GM10847 (cell line): ENCODE results near the gene SCAF4.

Experiments
- POLR2A ChIP-seq: IDR thresholded peaks from 2 replicates; pipeline ENCODE4 v1.6.1; 2011; ENCODE audit not compliant: insufficient read length; ENCODE audit errors: extremely low read depth

SCAF4 gene

DNA sequence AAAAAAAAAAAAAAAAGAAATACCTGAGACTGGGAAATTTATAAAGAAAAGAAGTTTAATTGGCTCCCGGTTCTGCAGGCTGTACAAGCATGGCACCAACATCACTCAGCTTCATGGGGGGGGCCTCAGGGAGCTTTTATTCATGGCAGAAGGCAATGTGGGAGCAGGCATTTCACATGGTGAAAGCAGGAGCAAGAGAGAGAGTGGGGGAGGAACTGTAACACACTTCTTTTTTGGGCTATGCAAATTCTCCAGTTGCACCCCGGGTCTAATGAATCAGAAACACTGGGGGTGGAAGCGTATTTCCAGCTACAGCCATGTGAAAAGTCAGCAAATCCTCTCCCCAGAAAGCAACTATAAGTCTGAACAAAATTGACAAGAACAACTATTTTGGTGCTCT is 84.3 kb downstream of the SCAF4 start:
- no peak for TF ChIP-seq POLR2A

GRCh38 chr21:31644643-31645042 is 87.3 kb downstream of the SCAF4 start:
- TF ChIP-seq POLR2A = no peak

DNA sequence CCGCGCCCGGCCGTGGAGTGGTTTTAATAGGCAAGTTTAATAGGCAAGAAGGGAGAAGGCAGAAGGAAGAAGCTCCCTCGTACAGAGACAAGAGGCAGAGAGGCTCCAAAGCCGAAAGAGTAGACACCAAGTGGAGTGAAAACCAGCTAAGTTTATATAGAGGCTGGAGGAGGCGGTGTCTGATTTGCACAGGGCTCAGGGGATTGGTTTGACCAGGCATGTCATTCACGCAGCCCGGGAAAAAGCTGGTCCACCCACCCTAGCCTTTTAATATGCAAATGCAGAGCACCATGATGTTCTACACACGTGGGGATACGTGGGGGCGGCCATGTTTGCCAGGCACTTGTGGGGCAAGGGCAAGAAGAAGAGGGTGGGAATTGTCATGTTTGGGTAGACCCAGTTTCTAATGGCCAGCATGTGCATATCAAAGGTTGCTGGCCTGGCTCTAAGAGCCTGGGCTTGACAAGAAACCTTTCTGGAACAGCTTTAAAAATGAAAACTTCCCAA is 90.4 kb downstream of the SCAF4 start:
- no peak for TF ChIP-seq POLR2A

GRCh38 chr21:31636874-31637273 is 95.0 kb downstream of the SCAF4 start:
- no peak for TF ChIP-seq POLR2A

DNA sequence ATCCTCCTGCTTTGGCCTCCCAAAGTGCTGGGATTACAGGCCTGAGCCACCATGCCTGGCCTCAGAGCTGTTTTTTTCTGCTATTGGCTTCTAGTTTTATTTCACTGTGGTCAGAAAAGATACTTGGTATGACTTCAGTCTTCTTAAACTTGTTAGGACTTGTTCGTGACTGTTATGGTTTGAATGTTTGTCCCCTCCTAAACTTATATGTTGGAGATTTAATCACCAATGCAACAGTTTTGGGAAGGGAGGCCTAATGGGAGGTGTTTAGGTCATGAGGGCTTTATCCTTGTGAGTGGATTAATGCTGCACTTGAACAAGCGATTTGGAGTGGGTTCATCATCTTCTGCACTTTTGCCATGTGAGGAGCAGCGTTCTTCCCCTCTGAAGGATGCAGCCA is 96.9 kb downstream of the SCAF4 start:
- TF ChIP-seq POLR2A = no peak

GRCh38 chr21:31629972-31630711 is 101.8 kb downstream of the SCAF4 start:
- TF ChIP-seq POLR2A = no peak

GRCh38 chr21:31624961-31625491 is 106.9 kb downstream of the SCAF4 start:
- TF ChIP-seq POLR2A = no peak

- no peak for TF ChIP-seq POLR2A
These were observed 107.7 kb downstream of the SCAF4 start for GRCh38 chr21:31624181-31624580.

DNA sequence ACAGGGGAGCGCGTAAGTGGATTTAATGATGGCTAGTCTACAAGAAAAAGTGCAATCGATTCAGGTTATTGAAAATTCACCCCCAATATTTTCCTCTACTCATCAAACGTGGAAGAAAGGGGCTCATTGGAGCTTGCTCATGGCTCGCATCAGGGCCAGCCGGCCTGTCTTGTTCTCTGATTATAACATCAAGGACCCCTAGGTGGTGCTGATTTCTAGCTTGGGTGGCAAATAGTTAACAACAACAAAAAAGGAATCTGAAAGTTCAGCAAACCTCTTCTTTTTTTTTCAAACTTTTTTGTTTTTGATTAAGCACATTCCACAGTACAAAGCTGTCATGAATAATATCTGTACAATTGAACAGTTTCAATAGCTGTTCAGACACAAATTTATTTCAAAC is 108.3 kb downstream of the SCAF4 start:
- no peak for TF ChIP-seq POLR2A

- no peak for TF ChIP-seq POLR2A
These were observed 109.5 kb downstream of the SCAF4 start for GRCh38 chr21:31622397-31622796.
